Activated CD4-positive, alpha-beta T cell treated with anti-CD3 and anti-CD28 coated beads for 48 hours (primary cell): ENCODE results near the gene CDH23.

Experiments used
- DNase-seq: peaks from one replicate; pipeline ENCODE4 v3.0.0-alpha.2; 2020

The CDH23 gene

GRCh38 chr10:71610651-71611050 is 213.9 kb downstream of the CDH23 start:
- no peak for DNase-seq

DNA sequence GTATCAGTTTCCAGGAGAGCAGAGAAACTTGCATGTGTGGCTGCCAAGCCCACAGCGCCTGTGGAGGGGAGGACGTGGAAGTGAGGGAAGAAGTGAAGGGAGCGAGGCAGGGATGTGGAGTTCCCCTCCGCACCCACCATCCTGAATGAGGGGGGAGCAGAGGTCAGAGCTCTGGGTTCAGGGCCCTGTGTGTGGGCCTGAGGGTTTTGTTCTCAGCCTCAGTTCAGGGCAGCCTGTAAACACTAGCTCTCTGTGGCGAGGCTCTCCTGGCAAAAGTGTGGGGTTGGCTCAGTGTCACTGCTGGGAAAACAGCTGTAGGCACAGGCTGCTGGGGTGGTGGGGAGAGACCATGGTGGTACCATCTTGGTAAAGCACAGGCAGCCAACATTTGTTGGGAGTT is 214.4 kb downstream of the CDH23 start:
- no peak for DNase-seq

GRCh38 chr10:71611709-71612422 is 215.1 kb downstream of the CDH23 start:
- DNase-seq = no peak

DNA sequence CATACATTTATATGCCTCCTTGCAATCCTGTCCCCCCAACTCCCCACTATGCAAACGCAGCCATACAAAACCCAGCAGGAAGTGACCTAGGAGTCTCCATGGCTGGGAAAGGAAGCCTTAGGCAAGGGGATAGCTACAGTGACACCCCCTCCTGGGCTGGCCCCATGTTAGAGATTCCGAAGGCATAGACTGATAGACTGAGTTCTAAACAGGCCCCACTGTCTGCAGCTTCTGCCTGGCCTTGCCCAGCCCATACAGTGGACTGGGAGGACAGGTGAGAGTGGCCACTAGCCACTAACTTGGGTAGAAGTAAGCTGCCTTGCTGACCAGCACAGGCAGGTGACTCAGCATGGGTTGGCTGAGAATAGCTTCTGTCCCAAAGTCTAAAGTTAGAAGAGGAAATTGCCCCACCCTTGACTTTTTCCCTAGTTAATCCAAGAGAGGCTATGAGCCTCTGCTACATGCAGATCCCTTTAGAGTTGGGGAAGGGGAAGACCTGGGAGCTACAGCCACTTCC is 216.6 kb downstream of the CDH23 start:
- no peak for DNase-seq

DNA sequence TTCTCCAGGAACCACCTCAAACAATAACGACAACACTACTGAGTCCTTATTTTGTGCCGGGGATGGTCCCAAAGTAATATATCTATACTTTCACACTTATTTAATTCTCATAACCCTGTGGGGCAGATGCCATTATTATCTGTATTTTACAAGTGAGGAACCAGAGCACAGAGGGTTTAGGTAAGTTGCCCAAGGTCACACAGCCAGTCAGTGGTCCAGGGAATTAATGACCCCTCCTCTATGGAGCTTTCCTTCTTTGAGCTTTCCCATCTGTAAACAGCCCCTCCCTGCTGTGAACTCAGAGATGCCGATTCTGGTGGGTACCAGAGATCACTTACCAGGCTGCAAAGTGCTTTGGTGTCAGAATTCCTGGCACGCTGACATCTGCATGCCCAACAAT is 217.2 kb downstream of the CDH23 start:
- no peak for DNase-seq

DNA sequence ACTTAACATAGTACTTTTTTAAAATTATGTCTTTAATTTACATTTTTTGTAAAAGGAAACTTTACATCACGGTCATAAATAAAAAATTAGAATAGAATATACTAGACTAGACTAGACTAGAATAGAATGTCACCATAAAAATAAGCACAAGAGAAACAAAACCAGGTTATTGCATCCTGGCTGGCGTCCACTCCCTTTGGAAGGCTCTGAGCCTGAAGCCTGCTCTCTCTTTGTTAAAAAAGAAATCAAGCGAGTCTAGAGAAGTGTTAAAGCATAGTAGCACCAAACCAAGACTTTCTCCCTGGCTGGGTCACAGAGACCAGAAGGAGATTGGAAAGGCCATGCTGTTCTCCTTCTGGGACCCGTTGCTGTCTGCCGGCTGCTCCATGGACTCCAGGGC is 218.2 kb downstream of the CDH23 start:
- no peak for DNase-seq

GRCh38 chr10:71615538-71616329 is 219.0 kb downstream of the CDH23 start:
- no peak for DNase-seq

GRCh38 chr10:71616817-71617654 is 220.3 kb downstream of the CDH23 start:
- no peak for DNase-seq

- DNase-seq = no peak
Measured at GRCh38 chr10:71618176-71618575, 221.5 kb downstream of the CDH23 start.

- DNase-seq = no peak
Measured at GRCh38 chr10:71618598-71618997, 221.9 kb downstream of the CDH23 start.

DNA sequence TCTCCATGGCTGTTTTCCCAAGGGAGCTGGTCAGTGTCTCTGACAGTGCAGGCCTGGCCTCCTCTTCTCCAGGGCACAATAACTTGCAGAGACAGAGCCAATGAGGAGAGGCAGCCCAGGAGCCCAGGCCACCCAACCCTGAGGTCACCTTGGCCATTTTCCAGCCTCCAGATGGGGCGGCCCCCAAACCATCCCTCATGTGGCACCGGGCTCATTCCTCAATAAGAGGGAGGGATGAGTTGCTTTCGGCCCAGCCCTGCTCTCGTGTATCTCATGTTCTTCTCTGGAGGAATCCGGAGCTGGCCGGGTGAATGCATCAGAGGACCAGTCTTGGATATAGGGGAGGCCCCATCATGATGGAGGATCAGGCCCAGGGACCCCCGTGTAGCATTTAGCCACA is 223.9 kb downstream of the CDH23 start:
- DNase-seq = no peak

DNA sequence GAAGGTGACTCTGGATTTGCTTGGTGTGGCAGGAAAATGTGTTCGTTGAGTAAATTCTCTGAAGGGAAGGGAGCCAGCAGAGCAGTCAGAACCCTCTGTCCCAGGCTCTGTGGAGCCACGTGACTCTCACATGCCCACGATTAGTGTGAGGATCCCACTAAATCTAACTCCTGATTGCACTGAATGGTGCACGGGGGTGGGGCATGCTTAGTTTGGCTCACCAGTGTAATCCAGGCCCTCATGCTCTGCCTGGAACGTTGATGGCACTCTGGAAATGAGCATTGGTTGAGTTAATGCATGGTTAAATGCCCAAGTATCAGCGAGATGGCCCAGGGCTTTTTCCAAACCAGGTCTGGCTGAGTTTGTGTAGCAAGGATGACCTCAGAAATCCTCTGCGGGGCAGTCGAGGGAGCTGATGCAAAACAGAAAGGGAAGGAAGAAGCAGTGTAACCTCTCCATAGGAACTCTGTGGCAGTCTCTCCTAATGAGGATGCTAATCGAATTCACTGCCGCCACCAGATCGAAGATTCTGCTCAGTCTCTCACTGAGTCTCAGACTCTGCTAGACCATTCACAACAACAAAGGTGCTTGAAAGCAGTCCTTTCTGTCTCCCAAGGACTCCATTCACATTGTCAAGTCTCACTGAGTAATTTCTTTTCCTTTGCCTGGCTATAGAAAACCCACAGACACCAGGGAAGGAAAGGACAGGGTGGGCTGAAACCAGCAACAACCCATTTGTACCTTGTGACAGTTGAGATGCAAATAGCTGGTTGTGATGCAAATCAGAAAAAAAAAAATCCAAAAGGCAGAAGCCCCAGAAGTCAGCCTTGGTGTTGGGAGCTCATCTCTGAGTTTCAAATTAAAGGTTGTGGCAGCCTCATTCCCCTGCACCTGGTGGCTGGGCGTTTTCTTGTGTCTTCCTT is 224.8 kb downstream of the CDH23 start:
- DNase-seq = no peak

DNA sequence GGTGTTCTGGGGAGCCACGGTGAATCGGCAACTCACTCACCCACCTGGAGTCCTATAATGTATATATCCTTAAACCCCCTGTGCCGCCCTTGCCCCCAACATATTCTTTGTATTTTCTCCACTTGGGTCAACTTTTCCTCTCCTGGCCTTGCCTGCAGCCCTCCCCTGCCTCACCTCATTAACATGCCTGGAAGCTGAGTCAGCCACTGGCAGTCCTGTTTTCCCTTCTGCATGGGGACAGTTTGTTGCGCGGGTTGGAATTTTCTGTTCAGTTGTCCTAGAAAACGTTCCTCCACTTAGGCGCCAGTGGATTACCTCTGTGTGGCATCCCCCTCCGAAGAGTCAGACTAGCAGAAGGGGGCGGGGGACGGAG is 225.4 kb downstream of the CDH23 start:
- DNase-seq = no peak

- DNase-seq = no peak
Measured at GRCh38 chr10:71622616-71623015, 225.9 kb downstream of the CDH23 start.

DNA sequence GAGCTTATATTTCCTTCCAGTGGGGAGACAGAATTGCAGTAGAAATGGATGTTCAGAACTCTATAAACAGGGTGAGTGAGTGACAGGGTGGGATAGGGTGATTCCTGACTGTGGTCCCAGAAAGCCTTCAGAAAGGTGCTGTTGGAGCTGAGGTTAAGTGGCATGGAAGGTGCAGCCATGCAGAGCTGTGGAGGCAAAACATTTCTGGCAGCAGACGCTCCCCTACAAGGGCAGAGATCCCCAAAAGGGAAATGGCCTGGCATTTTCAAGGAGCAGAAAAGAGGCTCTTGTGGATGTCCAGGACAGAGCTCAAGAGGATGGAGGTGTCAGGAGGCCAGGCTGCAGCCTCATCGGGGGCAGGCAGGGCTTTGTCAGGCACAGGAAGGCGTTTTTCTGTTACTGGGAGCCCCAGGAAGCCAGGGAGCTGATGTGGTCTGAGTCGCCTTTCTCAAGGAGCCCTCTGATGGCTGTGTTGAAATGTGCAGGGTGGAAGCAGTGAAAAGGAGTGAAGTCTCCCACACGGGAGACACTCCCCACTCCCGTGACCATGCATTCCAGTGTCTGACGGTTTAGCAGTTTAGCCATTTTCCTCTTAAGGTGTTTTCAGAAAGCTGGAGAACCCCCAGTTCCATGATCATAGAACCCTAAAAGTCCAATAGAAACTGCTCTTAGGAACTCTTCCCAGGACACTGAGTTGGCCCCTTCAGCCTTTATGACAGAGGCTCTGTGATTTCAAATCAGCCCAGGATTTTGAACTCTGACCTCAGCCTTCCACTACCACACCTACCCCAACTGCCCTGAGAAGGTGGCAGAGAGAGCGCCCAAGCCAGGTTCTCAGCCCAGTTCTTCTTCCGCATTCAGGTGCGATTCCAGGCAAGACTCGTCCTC is 226.6 kb downstream of the CDH23 start:
- no peak for DNase-seq

- DNase-seq = no peak
Measured at GRCh38 chr10:71623986-71624291, 227.2 kb downstream of the CDH23 start.

DNA sequence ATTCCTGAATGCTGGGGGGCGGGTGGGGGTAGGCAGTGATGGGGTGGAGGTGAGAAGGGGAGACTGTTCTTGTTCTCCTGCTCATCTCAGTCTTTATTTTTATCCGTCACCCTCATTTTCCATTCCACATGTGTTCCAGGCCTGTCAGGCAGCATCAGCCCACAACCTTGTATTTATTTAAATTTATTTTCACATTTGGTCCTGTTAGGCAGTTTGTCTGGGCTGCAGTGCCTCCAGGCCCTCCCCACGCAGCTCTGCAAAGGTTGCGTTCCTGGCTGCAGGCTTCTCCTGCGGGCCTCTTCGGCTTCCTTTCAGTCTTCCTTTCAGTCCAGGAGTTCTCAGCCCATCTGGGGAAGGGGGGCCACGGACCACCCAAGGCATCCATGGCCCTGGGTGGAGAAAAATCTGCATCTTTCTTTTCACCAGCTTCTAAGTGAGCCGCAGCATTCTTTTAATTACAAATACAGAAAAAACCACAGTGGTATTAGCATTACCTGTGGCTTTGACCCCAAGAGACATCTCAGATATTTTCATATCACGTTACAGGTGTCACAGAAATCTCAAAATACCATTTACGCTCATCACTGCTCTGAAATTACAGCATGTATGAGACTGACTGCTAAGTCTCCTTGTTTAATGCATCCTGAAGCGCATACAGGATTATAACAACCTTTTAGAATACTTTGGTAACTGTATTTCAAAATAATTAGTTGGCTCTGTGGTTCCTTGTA is 228.9 kb downstream of the CDH23 start:
- DNase-seq = no peak

DNA sequence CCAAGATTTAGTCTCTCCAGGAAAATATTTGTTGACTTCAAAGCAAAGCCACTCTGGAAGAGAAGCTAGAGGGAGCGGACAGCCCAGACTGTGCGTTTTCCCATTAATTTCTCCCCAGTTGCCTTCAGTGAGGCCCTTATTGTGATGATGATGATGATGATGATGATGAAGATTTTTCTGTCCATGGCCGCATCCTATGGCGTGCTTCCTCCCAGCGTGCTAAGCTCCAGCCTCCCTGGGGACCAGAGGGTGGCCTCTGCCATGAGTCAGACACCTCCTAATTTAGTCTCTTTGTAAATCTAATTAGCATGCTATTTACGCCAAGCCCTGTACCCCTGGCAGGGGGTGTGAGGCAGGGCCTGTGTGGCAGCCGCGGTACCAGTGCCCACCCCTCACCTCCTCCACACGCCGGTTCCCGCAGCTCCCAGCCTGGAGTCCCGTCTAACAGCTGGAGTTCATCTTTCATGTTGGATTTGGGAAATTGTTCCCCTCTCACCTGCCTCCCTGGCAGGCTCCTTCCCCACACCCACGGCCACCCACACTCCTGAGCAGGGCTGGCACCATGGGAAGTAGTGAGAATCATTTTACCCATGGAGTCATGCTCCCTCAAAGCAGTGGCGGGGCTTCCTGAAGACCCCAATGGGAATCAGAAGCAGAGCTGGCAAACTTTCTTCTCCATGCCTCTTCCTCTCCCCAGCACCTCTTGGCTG is 230.7 kb downstream of the CDH23 start:
- DNase-seq = no peak

DNA sequence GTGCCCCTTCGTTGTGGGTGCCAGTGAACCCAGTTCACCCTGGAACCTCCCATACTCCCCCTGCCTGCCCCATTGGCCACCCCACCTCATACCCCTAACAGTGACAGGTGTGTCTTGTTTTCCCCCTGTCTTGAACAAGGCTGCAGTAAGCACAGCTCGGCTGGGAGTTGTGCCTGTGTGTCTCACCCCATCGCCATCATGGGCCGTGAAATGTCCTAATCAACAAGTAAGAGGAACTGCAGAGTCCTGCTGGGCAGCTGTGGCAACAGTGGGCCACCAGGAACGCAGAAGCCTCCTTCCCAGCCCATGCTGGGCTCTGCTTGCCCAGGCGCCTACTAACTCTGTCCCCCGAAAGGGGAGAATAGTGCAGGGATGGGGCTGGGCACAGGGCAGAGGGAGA is 231.2 kb downstream of the CDH23 start:
- no peak for DNase-seq

DNA sequence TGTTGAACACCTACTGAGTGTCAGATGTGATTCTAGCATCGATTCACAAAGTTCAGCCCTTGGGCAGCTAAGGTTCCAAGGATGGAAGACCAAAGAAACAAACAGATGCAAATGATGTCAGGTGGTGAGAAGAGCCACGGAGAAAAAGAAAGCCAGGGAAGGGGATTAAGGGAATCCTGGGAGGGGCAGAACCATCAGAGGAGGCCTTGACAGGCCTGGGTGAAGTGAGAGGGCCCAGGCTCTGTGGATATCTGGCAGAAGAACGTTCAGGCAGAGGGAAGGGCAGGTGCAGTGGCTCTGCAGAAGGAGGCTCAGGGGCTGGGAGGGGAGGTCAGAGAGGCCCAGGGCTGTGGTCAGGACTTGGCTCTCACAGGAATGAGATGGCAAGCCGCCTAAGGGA is 232.4 kb downstream of the CDH23 start:
- DNase-seq = no peak
